PC-9 (cell line): ENCODE results near the gene ARID5B. TPM values are rescaled to one million over a fixed set of nuclear protein-coding genes. Genes with fewer than 3 reads are reported as not detected.

Experiments
- BruUV-seq: library from RNA; stranded (reverse); fragments of 400-500 nt; replicated peaks from 2 replicates; lab custom pipeline; 2021; lab: Mats Ljungman, UMichigan
- CTCF ChIA-PET: fragments of 300-600 bp; sonication (Branson Sonifier 250); formaldehyde crosslinking; loops from one replicate; lab custom pipeline; 2022; ENCODE audit warnings: antibody characterized with exemption; lab: Charles Lee
- POLR2A ChIA-PET: fragments of 300-600 bp; sonication (Branson Sonifier 250); formaldehyde crosslinking; loops from one replicate; lab custom pipeline; 2022; ENCODE audit warnings: antibody characterized with exemption; ENCODE audit not compliant: unreplicated experiment; lab: Charles Lee
- DNase-seq, 2 experiments: peaks; one replicate each; pipeline versions ENCODE4 v3.0.0 to v3.0.0-alpha.2; 2015 to 2022; ENCODE audit warnings: mixed read lengths in 1 of 2
- H2AFZ ChIP-seq: fragments of 200-600 bp; sonication (generic); 2 replicates; pipeline ENCODE4 v1.8.1; 2017; ENCODE audit warnings: antibody characterized with exemption
- H3F3A ChIP-seq: fragments of 200-600 bp; sonication (generic); 2 replicates; pipeline ENCODE4 v1.8.1; 2017; ENCODE audit warnings: antibody characterized with exemption, mild to moderate bottlenecking, low read depth; ENCODE audit not compliant: insufficient read depth
- H3K27ac ChIP-seq: fragments of 200-600 bp; sonication (generic); 2 replicates; pipeline ENCODE4 v1.6.1; 2016; ENCODE audit warnings: mixed run types
- H3K27me3 ChIP-seq: fragments of 200-600 bp; sonication (generic); 2 replicates; pipeline ENCODE4 v1.6.1; 2016; ENCODE audit warnings: low read depth, mixed run types; ENCODE audit not compliant: insufficient read depth
- H3K36me3 ChIP-seq: fragments of 200-600 bp; sonication (generic); 2 replicates; pipeline ENCODE4 v1.6.1; 2016; ENCODE audit warnings: low read depth, mixed run types
- H3K4me1 ChIP-seq: fragments of 200-600 bp; sonication (generic); replicated peaks from 2 replicates; pipeline ENCODE4 v1.6.1; 2016; ENCODE audit warnings: mixed run types; ENCODE audit not compliant: insufficient read depth
- H3K4me2 ChIP-seq: fragments of 200-600 bp; sonication (generic); 2 replicates; pipeline ENCODE4 v1.6.1; 2017; ENCODE audit warnings: mixed run types
- H3K4me3 ChIP-seq: fragments of 200-600 bp; sonication (generic); 2 replicates; pipeline ENCODE4 v1.6.1; 2016; ENCODE audit warnings: mixed run types
- H3K79me2 ChIP-seq: fragments of 200-600 bp; sonication (generic); 2 replicates; pipeline ENCODE4 v1.6.1; 2017; ENCODE audit warnings: low read depth, mixed run types
- H3K9me2 ChIP-seq: fragments of 200-600 bp; sonication (generic); 2 replicates; pipeline ENCODE4 v1.8.1; 2017; ENCODE audit warnings: mild to moderate bottlenecking; ENCODE audit not compliant: insufficient read depth
- H3K9me3 ChIP-seq: fragments of 200-600 bp; sonication (generic); 2 replicates; pipeline ENCODE4 v1.8.1; 2016; ENCODE audit warnings: low read depth; ENCODE audit not compliant: insufficient read depth
- H4K20me1 ChIP-seq: fragments of 200-600 bp; sonication (generic); 2 replicates; pipeline ENCODE4 v1.8.1; 2017; ENCODE audit not compliant: insufficient read depth
- CTCF ChIP-seq: fragments of 200-600 bp; sonication (generic); conservative IDR thresholded peaks from 2 replicates; pipeline ENCODE4 v1.6.1; 2017; ENCODE audit warnings: mixed run types, antibody characterized with exemption, mild to moderate bottlenecking, moderate library complexity
- EZH2 ChIP-seq: fragments of 200-600 bp; sonication (generic); IDR thresholded peaks from 2 replicates; pipeline ENCODE4 v1.8.0; 2017; ENCODE audit warnings: antibody characterized with exemption, low read depth
- intact Hi-C: fragments of 100-400 bp; cut with micrococcal nuclease; formaldehyde crosslinking; loops from one replicate; pipeline ENCODE4 v1.10.0; 2022; ENCODE audit not compliant: unreplicated experiment
- total RNA-seq: library from RNA; stranded (reverse); gene quantifications from 2 replicates; pipeline ENCODE4 v1.2.3, GENCODE V29; 2021

The ARID5B gene
- total RNA-seq, 1 experiment from 2014 or later = 7.4 TPM

DNA sequence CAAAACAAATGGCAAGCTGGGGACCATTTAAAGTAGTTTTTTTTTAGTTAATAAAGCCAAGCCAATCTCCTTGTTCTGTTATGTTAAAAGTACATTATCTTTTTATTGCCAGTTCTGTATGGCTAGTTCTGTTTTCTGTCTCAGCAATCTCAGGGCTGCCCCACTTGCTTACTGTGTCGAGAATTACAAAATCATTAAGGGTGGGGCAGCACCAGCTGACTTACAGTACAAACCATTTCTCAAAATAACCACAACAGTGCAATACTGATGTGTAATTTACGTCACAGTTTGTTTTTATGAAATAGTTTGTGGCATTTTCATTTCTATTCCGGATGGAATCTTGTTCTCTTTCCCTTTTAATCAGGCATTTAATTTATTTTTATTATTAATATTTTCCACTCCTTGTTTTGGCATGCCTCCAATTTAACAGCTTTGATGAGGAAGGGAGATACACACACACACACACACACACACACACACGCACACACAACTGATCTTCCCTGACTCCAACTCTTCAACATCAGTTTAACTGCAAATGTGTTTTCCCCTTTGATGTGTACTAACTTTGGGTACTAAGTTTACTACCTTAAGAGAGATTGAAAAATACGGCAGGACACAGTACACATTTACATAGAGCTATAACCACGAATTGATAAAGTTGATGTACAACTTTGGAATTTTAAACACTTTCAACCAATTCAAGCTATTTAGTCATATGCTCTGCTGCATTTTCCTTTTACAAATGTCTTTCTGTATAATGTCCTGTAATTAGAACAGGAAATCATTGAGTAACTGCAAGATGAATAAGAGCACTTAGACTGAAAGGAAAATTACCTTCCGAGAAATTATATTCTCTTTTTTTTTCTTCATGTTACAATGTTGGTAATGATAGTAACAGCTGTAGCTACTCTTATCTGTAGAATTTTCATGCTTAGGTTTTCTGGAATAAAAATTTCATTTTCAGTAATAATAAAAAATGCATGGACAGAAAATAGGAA, 91.5 kb downstream of the ARID5B start:
- TF ChIP-seq EZH2 = no peak
- no peak for TF ChIP-seq CTCF
- DNase-seq = no peak
- H3K9me3 ChIP-seq = no peaks in the 10 kb centered on the region
- no peaks in the 10 kb centered on the region for H3K79me2 ChIP-seq
- H3K9me2 ChIP-seq = no peaks in the 10 kb centered on the region
- H3K27me3 ChIP-seq = no peaks in the 10 kb centered on the region
- no peaks in the 10 kb centered on the region for H3K36me3 ChIP-seq
- peaks cover 6% of the 10 kb centered on the region for H3K4me1 ChIP-seq
- intact Hi-C loops = no loop called here
- POLR2A ChIA-PET = no interaction called here
- BruUV-seq = no TSS peak
- no peak overlapping the region for H3K4me2 ChIP-seq
- no peak overlapping the region for H3K27ac ChIP-seq
- H2AFZ ChIP-seq = no peak overlapping the region
- CTCF ChIA-PET = no interaction called here
- no peaks in the 10 kb centered on the region for H4K20me1 ChIP-seq
- no peak overlapping the region for H3K4me3 ChIP-seq
- H3F3A ChIP-seq = no peaks in the 10 kb centered on the region

DNA sequence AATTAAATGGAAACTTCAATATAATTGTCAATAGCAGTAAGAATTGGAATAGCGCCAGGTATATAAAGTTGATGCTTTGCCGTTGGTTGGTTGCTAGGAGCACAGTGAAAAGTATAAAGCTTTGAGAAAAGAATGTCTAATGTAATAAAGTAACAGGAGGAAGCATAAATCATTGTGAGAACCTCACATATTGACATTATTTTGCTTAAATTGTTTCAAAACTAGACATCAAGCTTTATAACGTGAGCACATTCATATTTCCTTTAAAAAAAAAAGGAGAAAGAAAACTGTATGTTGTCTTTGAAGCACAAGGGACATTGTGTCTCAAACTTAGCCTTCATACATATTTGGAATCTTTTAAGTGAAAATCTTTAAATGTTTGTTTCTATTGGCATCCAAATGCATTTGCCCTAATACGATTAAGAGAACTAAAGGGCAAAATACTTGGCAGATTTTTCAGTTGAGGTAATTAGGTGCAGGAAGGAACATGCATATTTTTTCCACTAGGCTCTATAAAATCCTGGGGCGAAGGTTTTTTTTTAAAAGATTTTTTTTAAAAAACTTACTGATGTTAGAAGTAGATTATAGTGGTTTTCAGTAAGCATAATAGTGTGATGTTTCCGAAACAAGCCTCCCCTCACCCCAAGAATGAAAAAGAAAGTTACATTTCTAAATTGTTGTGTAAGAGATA, 92.4 kb downstream of the ARID5B start:
- POLR2A ChIA-PET = no interaction called here
- Histone ChIP-seq H3K9me3 (no peaks in the 10 kb centered on the region), H3K36me3 (no peaks in the 10 kb centered on the region), H3F3A (no peaks in the 10 kb centered on the region), H3K4me1 (peaks cover 6% of the 10 kb centered on the region), H3K79me2 (no peaks in the 10 kb centered on the region), H3K4me2 (no peak overlapping the region), H3K9me2 (no peaks in the 10 kb centered on the region), H3K4me3 (no peak overlapping the region), H2AFZ (no peak overlapping the region), H3K27ac (no peak overlapping the region), H3K27me3 (no peaks in the 10 kb centered on the region), H4K20me1 (no peaks in the 10 kb centered on the region)
- no TSS peak for BruUV-seq
- no peak for DNase-seq
- intact Hi-C loops = no loop called here
- no peak for TF ChIP-seq EZH2
- no peak for TF ChIP-seq CTCF
- CTCF ChIA-PET = no interaction called here

DNA sequence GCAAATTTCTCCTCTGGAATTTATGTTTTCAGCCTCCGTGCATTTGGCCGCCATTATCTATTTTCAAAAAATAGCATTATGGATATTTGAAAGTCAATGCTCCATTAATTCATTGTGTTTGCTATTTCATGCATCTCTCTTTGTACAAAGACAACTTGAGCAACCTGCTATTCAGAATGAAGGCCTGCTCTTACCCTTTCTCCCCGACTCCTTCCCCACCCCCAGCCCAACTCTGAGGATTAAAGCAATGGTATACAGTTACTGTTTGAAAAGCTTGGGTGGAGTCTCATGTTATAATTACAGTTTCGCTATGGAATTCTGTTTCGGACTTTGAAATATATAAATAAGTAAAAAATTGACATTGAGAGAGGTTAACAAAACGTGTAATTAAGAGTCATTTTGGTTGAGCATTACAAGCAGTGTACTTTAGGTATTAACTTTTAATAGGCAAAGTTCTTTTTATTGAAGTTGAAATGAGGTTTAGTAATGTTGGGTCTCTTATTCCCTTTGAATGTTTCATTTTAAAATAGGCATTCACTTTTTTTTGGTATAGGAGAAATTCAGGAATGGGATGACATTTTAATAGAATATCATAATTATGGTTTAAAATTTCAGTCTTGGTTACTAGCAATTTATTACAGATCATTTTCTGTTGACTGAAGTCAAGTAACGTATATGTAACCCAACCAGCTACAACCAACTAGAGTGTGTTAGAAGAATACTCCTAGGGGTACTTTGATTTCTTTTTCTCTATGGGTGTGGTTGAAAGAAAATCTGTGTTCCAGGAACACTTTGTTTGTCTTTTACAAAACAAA, 93.1 kb downstream of the ARID5B start:
- TF ChIP-seq CTCF (no peak), EZH2 (no peak)
- intact Hi-C loops = no loop called here
- H2AFZ ChIP-seq = no peak overlapping the region
- POLR2A ChIA-PET = no interaction called here
- no peak overlapping the region for H3K4me3 ChIP-seq
- peaks cover 6% of the 10 kb centered on the region for H3K4me1 ChIP-seq
- H3K4me2 ChIP-seq = no peak overlapping the region
- BruUV-seq = no TSS peak
- H3K9me3 ChIP-seq = 0 out of 2 replicates have a peak, but pooled peaks cover 5% of the 10 kb centered on the region
- no peak overlapping the region for H3K27ac ChIP-seq
- no peaks in the 10 kb centered on the region for H3K9me2 ChIP-seq
- H3K36me3 ChIP-seq = no peaks in the 10 kb centered on the region
- no peaks in the 10 kb centered on the region for H3F3A ChIP-seq
- no peak for DNase-seq
- no peaks in the 10 kb centered on the region for H3K27me3 ChIP-seq
- CTCF ChIA-PET = no interaction called here
- H3K79me2 ChIP-seq = no peaks in the 10 kb centered on the region
- H4K20me1 ChIP-seq = no peaks in the 10 kb centered on the region
